Osteocyte (in vitro differentiated cells): Measurements from ENCODE around the gene PARD3B. TPM values are rescaled to one million over a fixed set of nuclear protein-coding genes. Genes with fewer than 3 reads are reported as not detected.

Experiments
- DNase-seq: peaks from one replicate; pipeline ENCODE4 v3.0.0; 2021; ENCODE audit warnings: mixed read lengths; ENCODE audit not compliant: unreplicated experiment; ENCODE audit errors: extremely low spot score
- H3K27ac Mint-ChIP-seq: one replicate; pipeline ENCODE4 v1.8.0; 2021; ENCODE audit warnings: mild to moderate bottlenecking, mixed read lengths; ENCODE audit not compliant: unreplicated experiment
- H3K27me3 Mint-ChIP-seq: one replicate; pipeline ENCODE4 v1.8.0; 2021; ENCODE audit warnings: mixed read lengths; ENCODE audit not compliant: unreplicated experiment
- H3K36me3 Mint-ChIP-seq: one replicate; pipeline ENCODE4 v1.8.0; 2021; ENCODE audit warnings: mixed read lengths; ENCODE audit not compliant: unreplicated experiment
- H3K4me1 Mint-ChIP-seq: one replicate; pipeline ENCODE4 v1.8.0; 2021; ENCODE audit warnings: mixed read lengths; ENCODE audit not compliant: unreplicated experiment
- H3K4me3 Mint-ChIP-seq: one replicate; pipeline ENCODE4 v1.8.0; 2021; ENCODE audit warnings: mild to moderate bottlenecking, moderate library complexity, mixed read lengths; ENCODE audit not compliant: unreplicated experiment
- H3K9me3 Mint-ChIP-seq: one replicate; pipeline ENCODE4 v1.8.0; 2021; ENCODE audit warnings: mixed read lengths; ENCODE audit not compliant: unreplicated experiment
- total RNA-seq: library from RNA; stranded (reverse); gene quantifications from 2 replicates; pipeline ENCODE4 v1.2.1, GENCODE V29; 2021
- TF ChIP-seq, protein P1 (sequence below): fragments of 200-600 bp; sonication (generic); IDR thresholded peaks from 2 replicates; pipeline ENCODE4 v1.5.0; 2021; ENCODE audit warnings: antibody characterized with exemption, mild to moderate bottlenecking, moderate library complexity

Gene PARD3B
- total RNA-seq, 1 donor from 2014 or later = 26.7 TPM

DNA sequence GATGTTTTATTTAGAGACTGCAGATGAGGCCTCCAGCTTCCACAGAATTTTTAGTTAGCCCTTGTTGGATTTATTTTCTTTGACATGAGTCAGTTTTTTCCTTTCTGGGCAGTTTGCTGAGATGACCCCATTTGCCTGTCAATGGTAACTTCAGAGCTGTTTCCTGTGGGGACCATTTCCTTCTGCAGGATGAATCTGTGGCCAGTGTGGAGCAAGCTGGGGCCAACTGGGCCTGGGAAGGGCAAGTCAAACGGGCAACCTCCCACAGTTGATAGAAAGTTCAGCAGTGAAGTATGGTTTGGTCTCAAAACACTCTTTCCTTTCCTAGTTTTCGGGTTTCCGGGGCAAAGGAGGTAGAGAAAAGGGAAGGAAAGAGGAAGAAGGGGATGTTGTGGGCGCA, 845.6 kb downstream of the PARD3B start:
- Mint-ChIP-seq H3K27ac (no peak overlapping the region), H3K27me3 (no peaks in the 10 kb centered on the region), H3K4me1 (peaks cover 27% of the 10 kb centered on the region), H3K36me3 (no peaks in the 10 kb centered on the region), H3K4me3 (no peak overlapping the region), H3K9me3 (no peaks in the 10 kb centered on the region)
- TF ChIP-seq, protein P1, sequence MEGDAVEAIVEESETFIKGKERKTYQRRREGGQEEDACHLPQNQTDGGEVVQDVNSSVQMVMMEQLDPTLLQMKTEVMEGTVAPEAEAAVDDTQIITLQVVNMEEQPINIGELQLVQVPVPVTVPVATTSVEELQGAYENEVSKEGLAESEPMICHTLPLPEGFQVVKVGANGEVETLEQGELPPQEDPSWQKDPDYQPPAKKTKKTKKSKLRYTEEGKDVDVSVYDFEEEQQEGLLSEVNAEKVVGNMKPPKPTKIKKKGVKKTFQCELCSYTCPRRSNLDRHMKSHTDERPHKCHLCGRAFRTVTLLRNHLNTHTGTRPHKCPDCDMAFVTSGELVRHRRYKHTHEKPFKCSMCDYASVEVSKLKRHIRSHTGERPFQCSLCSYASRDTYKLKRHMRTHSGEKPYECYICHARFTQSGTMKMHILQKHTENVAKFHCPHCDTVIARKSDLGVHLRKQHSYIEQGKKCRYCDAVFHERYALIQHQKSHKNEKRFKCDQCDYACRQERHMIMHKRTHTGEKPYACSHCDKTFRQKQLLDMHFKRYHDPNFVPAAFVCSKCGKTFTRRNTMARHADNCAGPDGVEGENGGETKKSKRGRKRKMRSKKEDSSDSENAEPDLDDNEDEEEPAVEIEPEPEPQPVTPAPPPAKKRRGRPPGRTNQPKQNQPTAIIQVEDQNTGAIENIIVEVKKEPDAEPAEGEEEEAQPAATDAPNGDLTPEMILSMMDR = no peak
- DNase-seq = no peak

DNA sequence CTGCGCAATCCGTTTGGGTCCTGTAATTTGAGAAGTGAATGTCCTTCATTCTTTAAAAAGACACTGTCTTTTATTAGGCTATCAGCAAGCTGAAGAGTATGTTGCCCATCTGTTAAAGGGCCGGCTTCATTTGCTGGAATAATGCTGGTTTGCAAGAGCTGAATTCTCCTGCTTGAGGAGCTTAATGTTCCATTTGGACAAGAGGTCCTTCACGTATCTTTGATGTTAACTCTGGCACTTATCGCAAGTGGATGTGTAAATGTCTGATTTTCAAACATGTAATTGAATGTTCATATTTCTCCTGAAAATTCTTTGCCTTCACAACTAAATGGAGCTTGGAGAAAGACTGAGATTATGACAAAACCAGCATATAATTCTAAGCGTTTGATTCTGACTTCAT, 856.2 kb downstream of the PARD3B start:
- no peaks in the 10 kb centered on the region for H3K27me3 Mint-ChIP-seq
- peaks cover 21% of the 10 kb centered on the region for H3K4me1 Mint-ChIP-seq
- H3K27ac Mint-ChIP-seq = no peak overlapping the region
- no peak overlapping the region for H3K4me3 Mint-ChIP-seq
- no peaks in the 10 kb centered on the region for H3K9me3 Mint-ChIP-seq
- DNase-seq = no peak
- TF ChIP-seq, protein P1 = no peak
- peaks cover 2% of the 10 kb centered on the region for H3K36me3 Mint-ChIP-seq

DNA sequence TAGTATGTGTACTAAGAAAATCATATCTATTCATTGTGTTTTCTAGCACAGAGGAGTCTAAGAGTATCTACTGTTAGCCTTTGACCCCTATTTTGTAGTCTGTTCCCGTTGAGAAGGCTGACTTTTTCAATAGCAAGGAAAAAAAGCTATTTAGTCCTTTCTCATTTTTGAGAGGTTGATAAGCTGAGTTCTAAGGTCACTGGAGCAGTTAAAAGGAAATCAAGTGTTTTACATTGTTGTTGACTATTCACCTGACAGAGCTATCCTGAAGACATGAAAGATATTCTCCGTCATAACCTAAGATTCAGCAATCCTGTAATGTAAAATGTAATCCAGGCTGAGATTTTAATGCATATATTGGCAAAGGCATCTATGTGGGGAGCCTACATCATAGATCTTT, 856.7 kb downstream of the PARD3B start:
- Mint-ChIP-seq H3K27me3 (no peaks in the 10 kb centered on the region), H3K4me1 (peaks cover 19% of the 10 kb centered on the region), H3K36me3 (peaks cover 2% of the 10 kb centered on the region), H3K4me3 (no peak overlapping the region), H3K27ac (no peak overlapping the region), H3K9me3 (no peaks in the 10 kb centered on the region)
- DNase-seq = no peak
- TF ChIP-seq, protein P1 = no peak

DNA sequence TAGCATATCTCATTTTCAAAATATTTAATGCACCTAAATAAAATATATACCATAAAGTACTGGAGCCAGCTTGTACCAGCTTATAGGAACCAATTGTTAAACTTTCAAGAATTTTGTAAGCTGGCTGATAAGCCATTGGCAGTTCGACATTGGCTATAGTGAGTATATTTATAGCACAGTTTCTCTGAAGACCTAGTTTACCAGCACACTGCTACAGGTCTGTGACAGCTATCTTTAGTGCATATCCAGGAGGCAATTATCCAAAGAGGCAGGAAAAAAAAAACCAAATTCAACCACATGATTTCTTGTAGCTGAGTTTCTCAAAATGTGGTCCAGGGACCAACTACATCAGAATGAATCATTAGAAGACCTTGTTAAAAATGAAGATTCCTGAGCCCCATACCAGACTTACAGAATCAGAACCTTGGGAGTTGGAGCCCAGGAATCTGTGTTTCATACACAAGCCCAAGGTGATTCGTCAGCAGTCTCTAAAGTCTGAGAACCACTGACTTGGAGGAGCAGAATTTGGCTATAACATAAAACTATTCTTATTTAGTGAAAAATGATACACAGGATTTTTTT, 858.1 kb downstream of the PARD3B start:
- Mint-ChIP-seq H3K4me1 (peaks cover 26% of the 10 kb centered on the region), H3K4me3 (no peak overlapping the region), H3K27ac (no peak overlapping the region), H3K27me3 (no peaks in the 10 kb centered on the region), H3K36me3 (peaks cover 2% of the 10 kb centered on the region), H3K9me3 (no peaks in the 10 kb centered on the region)
- no peak for DNase-seq
- TF ChIP-seq, protein P1 = no peak

DNA sequence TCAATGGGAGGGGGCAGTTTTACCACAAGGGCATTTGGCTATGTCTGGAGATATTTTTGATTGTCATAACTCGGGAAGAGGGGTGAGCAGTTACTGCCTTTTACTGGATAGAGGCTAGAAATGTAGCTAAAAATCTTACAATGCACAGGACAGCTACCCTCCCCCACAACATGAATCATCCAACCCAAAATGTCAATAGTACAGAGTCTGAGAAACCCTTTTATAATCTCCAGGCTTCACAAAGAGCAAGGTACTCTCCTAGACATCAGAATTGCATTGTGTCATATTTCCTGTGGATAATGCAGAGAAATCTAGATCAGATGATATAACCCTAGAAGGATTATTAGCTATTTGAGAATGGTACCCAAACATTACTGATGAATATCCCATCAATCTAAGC, 859.9 kb downstream of the PARD3B start:
- no peak for DNase-seq
- Mint-ChIP-seq H3K27me3 (no peaks in the 10 kb centered on the region), H3K9me3 (no peaks in the 10 kb centered on the region), H3K4me3 (no peak overlapping the region), H3K36me3 (peaks cover 2% of the 10 kb centered on the region), H3K27ac (no peak overlapping the region), H3K4me1 (peaks cover 37% of the 10 kb centered on the region)
- TF ChIP-seq, protein P1 = no peak
